ENCODE results near the gene FREM1.

DNA sequence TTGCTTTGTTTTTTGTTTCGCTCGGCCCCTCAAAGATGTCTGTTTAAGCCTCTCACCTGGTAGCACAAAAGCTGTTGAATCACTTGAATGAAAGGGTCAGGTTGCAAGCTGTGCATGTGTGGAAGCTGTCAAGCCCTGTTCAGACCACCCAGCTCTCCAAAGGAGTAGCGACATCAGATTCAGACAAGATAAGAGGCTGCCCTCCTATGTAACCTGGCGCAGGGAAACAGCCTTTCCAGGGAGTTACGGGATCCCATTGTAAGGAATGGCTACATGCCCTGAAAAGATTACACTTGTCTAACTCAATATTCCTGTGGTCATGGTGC lies 2.9 kb downstream of the FREM1 start:
- TF ChIP-seq CREB5 (CRISPR knock-in tag; IDR thresholded peaks at IDR 0.05; ENCODE audit: low read depth), result no peak
- TF ChIP-seq, protein P1, sequence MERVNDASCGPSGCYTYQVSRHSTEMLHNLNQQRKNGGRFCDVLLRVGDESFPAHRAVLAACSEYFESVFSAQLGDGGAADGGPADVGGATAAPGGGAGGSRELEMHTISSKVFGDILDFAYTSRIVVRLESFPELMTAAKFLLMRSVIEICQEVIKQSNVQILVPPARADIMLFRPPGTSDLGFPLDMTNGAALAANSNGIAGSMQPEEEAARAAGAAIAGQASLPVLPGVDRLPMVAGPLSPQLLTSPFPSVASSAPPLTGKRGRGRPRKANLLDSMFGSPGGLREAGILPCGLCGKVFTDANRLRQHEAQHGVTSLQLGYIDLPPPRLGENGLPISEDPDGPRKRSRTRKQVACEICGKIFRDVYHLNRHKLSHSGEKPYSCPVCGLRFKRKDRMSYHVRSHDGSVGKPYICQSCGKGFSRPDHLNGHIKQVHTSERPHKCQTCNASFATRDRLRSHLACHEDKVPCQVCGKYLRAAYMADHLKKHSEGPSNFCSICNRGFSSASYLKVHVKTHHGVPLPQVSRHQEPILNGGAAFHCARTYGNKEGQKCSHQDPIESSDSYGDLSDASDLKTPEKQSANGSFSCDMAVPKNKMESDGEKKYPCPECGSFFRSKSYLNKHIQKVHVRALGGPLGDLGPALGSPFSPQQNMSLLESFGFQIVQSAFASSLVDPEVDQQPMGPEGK (CRISPR knock-in tag; IDR thresholded peaks at IDR 0.05; ENCODE audit: borderline replicate concordance), result no peak
- no peak for TF ChIP-seq PPARA (CRISPR knock-in tag; IDR thresholded peaks at IDR 0.05; ENCODE audit: borderline replicate concordance)
- no peak for TF ChIP-seq OSR1 (CRISPR knock-in tag; IDR thresholded peaks at IDR 0.05)
- TF ChIP-seq ZFP30 (CRISPR knock-in tag; IDR thresholded peaks at IDR 0.05), result no peak

Measured in SK-N-SH treated with all-trans-retinoic acid at 6 μM for 48 hours (cell line).